Measurements from ENCODE around the gene GAK.
"Not testable (repeated sequence)": the region's sequence is repeated elsewhere in the genome, so short reads cannot be mapped to it uniquely, and the experiment has no call there.

GAK gene

DNA sequence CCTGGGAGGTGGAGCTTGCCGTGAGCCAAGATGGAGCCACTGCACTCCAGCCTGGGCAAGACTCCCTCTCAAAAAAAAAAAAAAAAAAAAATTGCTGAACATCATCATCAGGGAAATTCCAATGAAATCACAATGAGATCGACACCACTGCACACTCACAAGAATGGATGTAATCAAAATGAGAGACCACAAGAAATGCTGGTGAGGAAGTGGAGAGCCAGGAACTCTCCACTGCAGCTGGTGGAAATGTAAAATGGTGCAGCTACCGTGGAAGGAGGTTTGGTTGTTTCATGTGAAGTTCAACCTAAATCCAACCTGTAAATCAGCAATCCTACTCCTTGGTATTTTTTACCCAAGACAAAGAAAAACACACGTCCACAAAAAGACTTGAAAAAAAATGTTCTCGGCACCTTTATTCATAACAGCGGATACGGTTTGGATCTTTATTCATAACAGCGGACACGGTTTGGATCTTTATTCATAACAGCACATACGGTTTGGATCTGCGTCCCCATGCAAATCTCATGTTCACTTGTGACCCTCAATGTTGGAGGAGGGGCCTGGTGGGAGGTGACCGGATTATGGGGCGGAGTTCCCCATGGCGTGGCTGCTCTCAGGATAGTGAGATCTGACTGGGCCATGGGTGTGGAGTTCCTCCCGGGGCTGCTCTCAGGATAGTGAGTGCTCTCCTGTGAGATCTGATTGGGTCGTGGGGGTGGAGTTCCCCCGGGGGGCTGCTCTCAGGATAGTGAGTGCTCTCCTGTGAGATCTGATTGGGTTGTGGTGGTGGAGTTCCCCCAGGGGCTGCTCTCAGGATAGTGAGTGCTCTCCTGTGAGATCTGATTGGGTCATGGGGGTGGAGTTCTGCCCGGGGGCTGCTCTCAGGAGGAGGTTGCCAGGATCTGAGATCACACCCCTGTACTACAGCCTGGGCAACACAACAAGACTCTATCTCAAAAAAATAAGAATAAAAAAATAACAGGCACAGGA is 7.7 kb downstream of the GAK start:
- H3K4me3 ChIP-seq (ENCODE audit: low read depth in 1 of 2, low read length in 2 of 2) = no peak overlapping the region
- H3K9me3 ChIP-seq (ENCODE audit: control insufficient read depth in 1 of 2, low read length in 2 of 2) = no peaks in the 10 kb centered on the region
- no peaks in the 10 kb centered on the region for H3K27me3 ChIP-seq (ENCODE audit: control insufficient read depth in 1 of 2, insufficient read depth in 2 of 2, low read length in 2 of 2)
- no peak overlapping the region for H3K27ac ChIP-seq (ENCODE audit: low read depth, low read length)
- peaks cover 9 to 24% of the 10 kb centered on the region in 2 donors for H3K4me1 ChIP-seq (ENCODE audit: control insufficient read depth in 1 of 2, insufficient read depth in 2 of 2, low read length in 2 of 2)
- H3K9ac ChIP-seq (ENCODE audit: low read depth in 1 of 2, low read length in 2 of 2) = no peak overlapping the region
- H3K36me3 ChIP-seq (ENCODE audit: control insufficient read depth in 1 of 2, insufficient read depth in 2 of 2, low read length in 2 of 2) = peaks cover 0 to 6% of the 10 kb centered on the region in 2 donors

DNA sequence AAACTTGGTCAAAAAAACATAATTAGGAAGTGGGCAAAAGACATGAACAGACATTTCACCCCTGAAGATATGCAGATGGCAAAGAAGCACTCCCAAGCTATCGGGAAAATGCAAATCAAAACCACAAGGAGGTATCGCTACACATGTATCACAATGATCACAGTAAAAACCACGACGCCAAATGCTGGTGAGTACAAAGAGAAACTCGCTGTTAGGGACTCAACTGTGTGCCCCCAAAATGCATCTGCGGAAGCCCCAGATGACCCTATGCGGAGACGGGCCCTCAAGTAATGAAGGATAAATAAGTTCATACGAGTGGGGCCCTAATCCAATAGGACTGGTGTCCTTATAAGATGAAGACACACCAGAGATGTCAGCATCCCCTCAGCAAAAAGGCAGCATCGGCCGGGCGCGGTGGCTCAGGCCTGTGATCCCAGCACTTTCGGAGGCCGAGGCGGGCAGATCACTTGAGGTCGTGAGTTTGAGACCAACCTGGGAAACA is 10.2 kb downstream of the GAK start:
- peaks cover 0 to 6% of the 10 kb centered on the region in 2 donors for H3K36me3 ChIP-seq (ENCODE audit: control insufficient read depth in 1 of 2, insufficient read depth in 2 of 2, low read length in 2 of 2)

DNA sequence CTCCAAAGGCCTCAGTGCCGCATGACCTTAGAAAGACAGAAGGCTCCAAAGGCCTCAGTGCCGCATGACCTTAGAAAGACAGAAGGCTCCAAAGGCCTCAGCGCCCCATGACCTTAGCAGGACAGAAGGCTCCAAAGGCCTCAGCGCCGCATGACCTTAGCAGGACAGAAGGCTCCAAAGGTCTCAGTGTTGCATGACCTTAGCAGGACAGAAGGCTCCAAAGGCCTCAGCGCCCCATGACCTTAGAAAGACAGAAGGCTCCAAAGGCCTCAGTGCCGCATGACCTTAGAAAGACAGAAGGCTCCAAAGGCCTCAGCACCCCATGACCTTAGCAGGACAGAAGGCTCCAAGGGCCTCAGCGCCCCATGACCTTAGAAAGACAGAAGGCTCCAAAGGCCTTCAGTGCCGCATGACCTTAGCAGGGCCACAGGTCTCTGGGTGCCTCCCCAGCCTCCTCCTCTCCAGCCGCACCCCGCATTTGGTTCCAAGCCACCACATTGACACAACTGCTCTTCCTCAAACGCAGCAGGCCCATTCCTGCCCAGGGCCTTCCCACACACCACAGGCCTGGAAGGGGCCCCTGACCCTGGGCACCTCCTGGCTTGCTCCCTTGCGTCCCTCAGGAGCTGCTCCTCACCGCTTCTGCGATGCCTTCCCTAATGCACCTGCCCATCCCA is 13.0 kb downstream of the GAK start:
- H3K4me1 ChIP-seq (ENCODE audit: control insufficient read depth in 1 of 2, insufficient read depth in 2 of 2, low read length in 2 of 2) = peaks cover 0 to 17% of the 10 kb centered on the region in 2 donors
- H3K4me3 ChIP-seq (ENCODE audit: low read depth in 1 of 2, low read length in 2 of 2); H3K27ac ChIP-seq (ENCODE audit: low read depth, low read length); H3K36me3 ChIP-seq (ENCODE audit: control insufficient read depth in 1 of 2, insufficient read depth in 2 of 2, low read length in 2 of 2); H3K9ac ChIP-seq (ENCODE audit: low read depth in 1 of 2, low read length in 2 of 2); H3K9me3 ChIP-seq (ENCODE audit: control insufficient read depth in 1 of 2, low read length in 2 of 2); H3K27me3 ChIP-seq (ENCODE audit: control insufficient read depth in 1 of 2, insufficient read depth in 2 of 2, low read length in 2 of 2): not testable (repeated sequence)

More for the DNA sequence above, 10.2 kb downstream of the GAK start:
- Histone ChIP-seq H3K27ac (ENCODE audit: low read depth, low read length) (no peak overlapping the region), H3K4me1 (ENCODE audit: control insufficient read depth in 1 of 2, insufficient read depth in 2 of 2, low read length in 2 of 2) (peaks cover 4 to 16% of the 10 kb centered on the region in 2 donors), H3K9ac (ENCODE audit: low read depth in 1 of 2, low read length in 2 of 2) (no peak overlapping the region), H3K4me3 (ENCODE audit: low read depth in 1 of 2, low read length in 2 of 2) (no peak overlapping the region), H3K9me3 (ENCODE audit: control insufficient read depth in 1 of 2, low read length in 2 of 2) (peaks cover 0 to 4% of the 10 kb centered on the region in 2 donors), H3K27me3 (ENCODE audit: control insufficient read depth in 1 of 2, insufficient read depth in 2 of 2, low read length in 2 of 2) (no peaks in the 10 kb centered on the region)

DNA sequence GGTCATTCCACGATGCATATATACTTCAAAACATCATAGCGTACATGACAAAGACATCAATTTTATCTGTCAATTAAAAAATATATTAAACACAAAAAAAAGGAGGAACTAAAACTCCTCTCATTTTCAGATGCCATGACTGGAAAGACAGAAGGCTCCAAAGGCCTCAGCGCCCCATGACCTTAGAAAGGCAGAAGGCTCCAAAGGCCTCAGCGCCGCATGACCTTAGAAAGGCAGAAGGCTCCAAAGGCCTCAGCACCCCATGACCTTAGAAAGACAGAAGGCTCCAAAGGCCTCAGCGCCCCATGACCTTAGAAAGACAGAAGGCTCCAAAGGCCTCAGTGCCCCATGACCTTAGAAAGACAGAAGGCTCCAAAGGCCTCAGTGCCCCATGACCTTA is 13.5 kb downstream of the GAK start:
- H3K4me1 ChIP-seq (ENCODE audit: control insufficient read depth in 1 of 2, insufficient read depth in 2 of 2, low read length in 2 of 2) = peaks cover 0 to 13% of the 10 kb centered on the region in 2 donors
- H3K9me3 ChIP-seq (ENCODE audit: control insufficient read depth in 1 of 2, low read length in 2 of 2); H3K36me3 ChIP-seq (ENCODE audit: control insufficient read depth in 1 of 2, insufficient read depth in 2 of 2, low read length in 2 of 2): not testable (repeated sequence)

DNA sequence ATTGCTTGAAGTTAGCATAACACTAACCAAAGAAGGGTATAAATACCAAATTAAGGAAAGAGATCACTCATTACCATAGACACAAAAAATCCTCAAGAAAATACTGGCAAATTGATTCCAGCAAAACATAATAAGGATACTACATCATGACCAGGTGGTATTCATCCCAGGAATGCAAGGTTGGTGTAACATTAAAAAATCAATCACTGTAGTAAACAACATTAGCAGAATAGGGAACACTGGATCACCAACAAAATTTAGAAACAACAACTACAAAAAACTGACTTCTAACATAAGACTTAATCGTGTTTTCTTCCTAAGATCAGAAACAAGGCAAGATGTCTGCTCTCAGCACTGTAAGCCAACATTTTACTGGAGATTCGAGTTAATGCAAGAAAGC is 14.1 kb downstream of the GAK start:
- Histone ChIP-seq H3K36me3 (ENCODE audit: control insufficient read depth in 1 of 2, insufficient read depth in 2 of 2, low read length in 2 of 2) (peaks cover 2 to 8% of the 10 kb centered on the region in 2 donors), H3K4me1 (ENCODE audit: control insufficient read depth in 1 of 2, insufficient read depth in 2 of 2, low read length in 2 of 2) (peaks cover 0 to 8% of the 10 kb centered on the region in 2 donors), H3K9me3 (ENCODE audit: control insufficient read depth in 1 of 2, low read length in 2 of 2) (peaks cover 0 to 4% of the 10 kb centered on the region in 2 donors), H3K4me3 (ENCODE audit: low read depth in 1 of 2, low read length in 2 of 2) (no peak overlapping the region), H3K27ac (ENCODE audit: low read depth, low read length) (no peak overlapping the region), H3K27me3 (ENCODE audit: control insufficient read depth in 1 of 2, insufficient read depth in 2 of 2, low read length in 2 of 2) (no peaks in the 10 kb centered on the region), H3K9ac (ENCODE audit: low read depth in 1 of 2, low read length in 2 of 2) (no peak overlapping the region)

More for the DNA sequence above, 13.5 kb downstream of the GAK start:
- H3K27ac ChIP-seq (ENCODE audit: low read depth, low read length); H3K27me3 ChIP-seq (ENCODE audit: control insufficient read depth in 1 of 2, insufficient read depth in 2 of 2, low read length in 2 of 2); H3K9ac ChIP-seq (ENCODE audit: low read depth in 1 of 2, low read length in 2 of 2); H3K4me3 ChIP-seq (ENCODE audit: low read depth in 1 of 2, low read length in 2 of 2): not testable (repeated sequence)

DNA sequence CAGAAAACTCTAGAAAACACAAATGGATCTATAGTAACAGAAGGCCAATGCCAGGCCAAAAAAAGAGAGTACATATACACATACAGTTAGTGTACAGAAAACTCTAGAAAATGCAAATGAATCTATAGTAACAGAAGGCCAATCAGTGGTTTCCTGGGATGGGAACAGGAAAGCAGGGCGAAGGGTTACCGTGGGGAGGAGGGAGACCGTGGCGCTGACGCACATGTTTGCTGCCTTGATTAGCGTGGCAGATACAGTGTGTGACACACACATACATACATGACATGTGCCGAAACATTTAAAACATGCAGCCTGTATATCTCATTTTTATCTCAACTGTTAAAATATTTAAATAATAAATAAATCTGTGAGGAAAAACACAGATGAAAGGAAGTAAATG is 14.7 kb downstream of the GAK start:
- Histone ChIP-seq H3K9me3 (ENCODE audit: control insufficient read depth in 1 of 2, low read length in 2 of 2) (peaks cover 0 to 4% of the 10 kb centered on the region in 2 donors), H3K27ac (ENCODE audit: low read depth, low read length) (no peak overlapping the region), H3K9ac (ENCODE audit: low read depth in 1 of 2, low read length in 2 of 2) (no peak overlapping the region), H3K4me3 (ENCODE audit: low read depth in 1 of 2, low read length in 2 of 2) (no peak overlapping the region), H3K4me1 (ENCODE audit: control insufficient read depth in 1 of 2, insufficient read depth in 2 of 2, low read length in 2 of 2) (peaks cover 0 to 5% of the 10 kb centered on the region in 2 donors), H3K27me3 (ENCODE audit: control insufficient read depth in 1 of 2, insufficient read depth in 2 of 2, low read length in 2 of 2) (no peaks in the 10 kb centered on the region), H3K36me3 (ENCODE audit: control insufficient read depth in 1 of 2, insufficient read depth in 2 of 2, low read length in 2 of 2) (peaks cover 7 to 10% of the 10 kb centered on the region in 2 donors)

DNA sequence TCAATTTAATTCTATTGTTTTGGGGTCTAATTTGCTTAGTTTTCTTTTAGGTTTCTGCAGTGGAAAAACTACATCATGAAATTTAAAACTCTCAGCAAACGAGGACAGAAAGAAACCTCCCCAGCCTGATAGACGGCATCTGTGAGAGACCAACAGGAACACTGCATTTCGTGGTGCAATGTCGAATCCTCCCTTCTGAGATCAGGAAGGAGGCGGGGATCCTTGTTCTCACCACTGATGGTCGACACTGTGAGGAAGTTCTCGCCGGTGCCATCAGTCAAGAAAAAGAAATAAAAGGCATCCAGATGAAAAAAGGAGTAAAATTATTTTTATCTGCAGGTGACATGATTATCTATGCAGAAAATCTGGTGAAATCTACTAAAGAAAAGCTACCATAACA is 16.5 kb downstream of the GAK start:
- no peak overlapping the region for H3K27ac ChIP-seq (ENCODE audit: low read depth, low read length)

DNA sequence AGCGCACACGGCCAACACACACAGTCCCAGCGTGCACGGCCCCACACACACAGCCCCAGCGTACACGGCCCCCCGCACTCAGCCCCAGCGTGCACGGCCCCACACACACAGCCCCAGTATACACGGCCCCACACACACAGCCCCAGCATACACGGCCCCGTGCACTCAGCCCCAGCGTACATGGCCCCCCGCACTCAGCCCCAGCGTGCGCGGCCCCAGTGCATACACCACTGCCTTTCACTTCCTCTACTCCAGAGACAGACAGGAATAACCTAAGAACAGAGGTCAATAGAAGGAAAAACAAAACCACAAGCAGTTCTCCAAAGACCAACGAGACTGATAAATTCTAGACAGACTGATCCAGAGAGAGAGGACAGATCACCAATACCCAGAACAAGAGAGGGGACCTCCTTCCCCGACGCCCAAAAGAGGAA is 17.1 kb downstream of the GAK start:
- Histone ChIP-seq H3K4me3 (ENCODE audit: low read depth in 1 of 2, low read length in 2 of 2) (no peak overlapping the region), H3K27ac (ENCODE audit: low read depth, low read length) (no peak overlapping the region)

More for the DNA sequence above, 16.5 kb downstream of the GAK start:
- H3K36me3 ChIP-seq (ENCODE audit: control insufficient read depth in 1 of 2, insufficient read depth in 2 of 2, low read length in 2 of 2) = peaks cover 25 to 28% of the 10 kb centered on the region in 2 donors
- no peaks in the 10 kb centered on the region for H3K27me3 ChIP-seq (ENCODE audit: control insufficient read depth in 1 of 2, insufficient read depth in 2 of 2, low read length in 2 of 2)
- peaks cover 0 to 4% of the 10 kb centered on the region in 2 donors for H3K9me3 ChIP-seq (ENCODE audit: control insufficient read depth in 1 of 2, low read length in 2 of 2)
- peaks cover 0 to 5% of the 10 kb centered on the region in 2 donors for H3K4me1 ChIP-seq (ENCODE audit: control insufficient read depth in 1 of 2, insufficient read depth in 2 of 2, low read length in 2 of 2)
- H3K9ac ChIP-seq (ENCODE audit: low read depth in 1 of 2, low read length in 2 of 2) = no peak overlapping the region
- H3K4me3 ChIP-seq (ENCODE audit: low read depth in 1 of 2, low read length in 2 of 2) = no peak overlapping the region

DNA sequence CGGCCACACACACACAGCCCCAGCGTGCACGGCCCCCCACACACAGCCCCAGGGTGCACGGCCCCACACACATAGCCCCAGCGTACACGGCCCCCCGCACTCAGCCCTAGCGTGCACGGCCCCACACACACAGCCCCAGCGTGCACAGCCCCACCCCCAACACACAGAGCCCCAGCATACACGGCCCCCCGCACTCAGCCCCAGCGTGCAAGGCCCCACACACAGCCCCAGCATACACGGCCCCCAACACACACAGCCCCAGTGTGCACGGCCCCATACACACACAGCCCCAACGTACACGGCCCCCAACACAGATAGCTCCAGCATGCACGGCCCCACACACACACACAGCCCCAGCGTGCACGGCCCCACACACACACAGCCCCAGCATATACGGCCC is 17.6 kb downstream of the GAK start:
- no peak overlapping the region for H3K4me3 ChIP-seq (ENCODE audit: low read depth in 1 of 2, low read length in 2 of 2)
- no peak overlapping the region for H3K27ac ChIP-seq (ENCODE audit: low read depth, low read length)
- no peak overlapping the region for H3K9ac ChIP-seq (ENCODE audit: low read depth in 1 of 2, low read length in 2 of 2)
- H3K9me3 ChIP-seq (ENCODE audit: control insufficient read depth in 1 of 2, low read length in 2 of 2) = peaks cover 0 to 4% of the 10 kb centered on the region in 2 donors
- H3K36me3 ChIP-seq (ENCODE audit: control insufficient read depth in 1 of 2, insufficient read depth in 2 of 2, low read length in 2 of 2) = peaks cover 29 to 39% of the 10 kb centered on the region in 2 donors
- peaks cover 0 to 5% of the 10 kb centered on the region in 2 donors for H3K4me1 ChIP-seq (ENCODE audit: control insufficient read depth in 1 of 2, insufficient read depth in 2 of 2, low read length in 2 of 2)
- no peaks in the 10 kb centered on the region for H3K27me3 ChIP-seq (ENCODE audit: control insufficient read depth in 1 of 2, insufficient read depth in 2 of 2, low read length in 2 of 2)

More for the DNA sequence above, 17.1 kb downstream of the GAK start:
- no peaks in the 10 kb centered on the region for H3K27me3 ChIP-seq (ENCODE audit: control insufficient read depth in 1 of 2, insufficient read depth in 2 of 2, low read length in 2 of 2)
- no peak overlapping the region for H3K9ac ChIP-seq (ENCODE audit: low read depth in 1 of 2, low read length in 2 of 2)
- H3K9me3 ChIP-seq (ENCODE audit: control insufficient read depth in 1 of 2, low read length in 2 of 2) = peaks cover 0 to 4% of the 10 kb centered on the region in 2 donors
- peaks cover 29 to 34% of the 10 kb centered on the region in 2 donors for H3K36me3 ChIP-seq (ENCODE audit: control insufficient read depth in 1 of 2, insufficient read depth in 2 of 2, low read length in 2 of 2)
- peaks cover 0 to 5% of the 10 kb centered on the region in 2 donors for H3K4me1 ChIP-seq (ENCODE audit: control insufficient read depth in 1 of 2, insufficient read depth in 2 of 2, low read length in 2 of 2)

DNA sequence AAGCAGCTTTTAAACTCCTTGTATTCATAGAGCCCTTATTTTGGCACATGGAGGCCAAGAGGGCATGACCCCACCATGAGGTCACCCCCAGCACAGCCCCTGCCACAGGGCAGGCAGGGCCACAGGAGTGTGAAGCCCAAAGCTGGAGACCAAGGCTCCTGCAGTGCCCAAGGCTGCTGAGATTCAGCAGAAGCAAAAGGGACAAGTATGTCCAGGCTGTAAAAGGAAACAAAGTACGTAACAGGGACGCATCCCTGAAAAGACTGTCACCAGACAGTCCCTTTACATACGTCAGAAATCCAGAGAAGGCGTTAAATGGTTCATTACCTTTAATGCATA is 18.9 kb downstream of the GAK start:
- Histone ChIP-seq H3K4me1 (ENCODE audit: control insufficient read depth in 1 of 2, insufficient read depth in 2 of 2, low read length in 2 of 2) (peaks cover 0 to 5% of the 10 kb centered on the region in 2 donors), H3K9me3 (ENCODE audit: control insufficient read depth in 1 of 2, low read length in 2 of 2) (peaks cover 0 to 3% of the 10 kb centered on the region in 2 donors), H3K27ac (ENCODE audit: low read depth, low read length) (no peak overlapping the region), H3K27me3 (ENCODE audit: control insufficient read depth in 1 of 2, insufficient read depth in 2 of 2, low read length in 2 of 2) (no peaks in the 10 kb centered on the region), H3K9ac (ENCODE audit: low read depth in 1 of 2, low read length in 2 of 2) (no peak overlapping the region), H3K36me3 (ENCODE audit: control insufficient read depth in 1 of 2, insufficient read depth in 2 of 2, low read length in 2 of 2) (peaks cover 29 to 46% of the 10 kb centered on the region in 2 donors), H3K4me3 (ENCODE audit: low read depth in 1 of 2, low read length in 2 of 2) (no peak overlapping the region)

Measured in duodenal mucosa (tissue), 2 donors.